Activated gamma-delta T cell treated with Interleukin-2 at 50 U/mL for 16 hours (primary cell): ENCODE results near the gene PDIK1L.

Experiments used
- DNase-seq: peaks from one replicate; pipeline ENCODE4 v3.0.0-alpha.2; 2020

The PDIK1L gene

DNA sequence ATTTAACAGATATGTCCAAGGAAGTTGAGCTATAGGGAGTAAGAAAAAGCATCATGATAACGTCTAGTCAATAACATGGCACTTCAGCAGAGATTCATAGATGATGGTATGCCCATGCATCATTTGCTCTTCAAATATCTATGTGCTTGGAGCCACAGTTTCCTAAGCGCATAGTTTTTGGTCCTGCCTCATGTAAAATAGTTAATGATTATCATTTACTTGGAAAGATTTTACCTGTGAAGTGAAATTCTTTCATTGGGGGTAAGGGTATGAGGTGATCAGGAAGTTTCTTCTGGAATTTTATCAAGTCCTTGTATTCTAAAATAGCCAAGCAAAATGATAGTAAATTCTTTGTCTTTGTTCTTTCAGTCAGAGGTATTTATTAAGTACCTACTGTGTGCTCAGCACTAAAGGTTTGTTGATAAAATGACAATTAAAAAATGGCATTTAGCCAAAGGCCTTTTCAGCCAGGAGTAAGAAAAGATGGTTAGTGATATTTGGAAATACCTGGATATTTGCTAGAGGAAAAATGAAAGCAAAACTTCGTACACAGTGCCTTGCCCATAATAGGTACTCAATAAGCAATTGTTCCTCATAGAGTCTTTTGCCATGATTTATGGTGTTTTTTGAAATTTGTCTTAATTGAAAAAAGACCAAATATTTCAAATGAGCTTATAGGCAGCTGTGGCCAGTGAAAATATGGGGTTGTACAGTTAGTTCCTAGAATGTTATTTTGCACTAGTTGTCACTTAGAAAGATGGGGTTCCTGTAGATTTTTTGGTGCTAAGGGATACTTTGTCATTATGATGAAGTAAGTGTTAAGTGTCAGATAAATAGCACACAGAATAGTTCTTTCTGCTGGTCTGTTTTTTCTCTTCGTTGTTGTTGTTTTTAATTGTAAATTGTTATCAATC lies 13.1 kb downstream of the PDIK1L start:
- DNase-seq, result no peak

DNA sequence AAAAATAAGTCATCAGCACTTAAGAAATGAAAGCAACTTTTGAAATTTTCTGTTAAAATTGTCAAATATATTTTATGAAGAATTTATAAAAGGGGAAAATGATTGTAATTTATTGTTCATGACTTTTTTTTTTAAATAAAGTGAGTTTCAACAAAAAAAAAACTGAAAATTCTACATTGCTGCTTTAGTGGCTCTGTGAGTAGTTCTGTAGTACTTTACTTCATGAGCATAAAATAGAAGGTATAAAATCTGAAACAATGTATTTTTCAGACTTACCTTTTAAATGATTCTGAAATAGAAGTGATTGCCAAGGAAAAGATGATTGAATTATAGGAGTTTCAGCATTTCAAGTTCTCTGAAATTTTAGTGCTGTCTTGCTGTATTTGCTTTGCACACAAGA lies 13.8 kb downstream of the PDIK1L start:
- no peak for DNase-seq

DNA sequence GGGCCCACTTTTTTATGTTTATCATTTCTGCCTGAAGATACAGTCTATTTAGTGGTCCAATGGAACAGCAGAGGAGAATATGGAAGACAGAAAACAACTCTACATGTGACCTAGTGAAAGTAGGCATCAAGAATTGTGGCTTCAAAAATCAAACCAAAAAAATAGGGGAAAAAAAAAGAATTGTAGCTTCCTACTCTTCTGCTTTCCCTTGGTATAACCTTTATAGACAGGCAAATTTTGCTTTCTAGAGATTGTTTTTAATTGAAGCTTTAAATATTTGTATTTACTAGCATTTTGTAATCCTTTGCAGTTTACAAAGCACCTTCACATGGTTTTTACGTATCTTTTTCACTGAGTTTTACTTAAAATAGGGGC lies 14.3 kb downstream of the PDIK1L start:
- no peak for DNase-seq

DNA sequence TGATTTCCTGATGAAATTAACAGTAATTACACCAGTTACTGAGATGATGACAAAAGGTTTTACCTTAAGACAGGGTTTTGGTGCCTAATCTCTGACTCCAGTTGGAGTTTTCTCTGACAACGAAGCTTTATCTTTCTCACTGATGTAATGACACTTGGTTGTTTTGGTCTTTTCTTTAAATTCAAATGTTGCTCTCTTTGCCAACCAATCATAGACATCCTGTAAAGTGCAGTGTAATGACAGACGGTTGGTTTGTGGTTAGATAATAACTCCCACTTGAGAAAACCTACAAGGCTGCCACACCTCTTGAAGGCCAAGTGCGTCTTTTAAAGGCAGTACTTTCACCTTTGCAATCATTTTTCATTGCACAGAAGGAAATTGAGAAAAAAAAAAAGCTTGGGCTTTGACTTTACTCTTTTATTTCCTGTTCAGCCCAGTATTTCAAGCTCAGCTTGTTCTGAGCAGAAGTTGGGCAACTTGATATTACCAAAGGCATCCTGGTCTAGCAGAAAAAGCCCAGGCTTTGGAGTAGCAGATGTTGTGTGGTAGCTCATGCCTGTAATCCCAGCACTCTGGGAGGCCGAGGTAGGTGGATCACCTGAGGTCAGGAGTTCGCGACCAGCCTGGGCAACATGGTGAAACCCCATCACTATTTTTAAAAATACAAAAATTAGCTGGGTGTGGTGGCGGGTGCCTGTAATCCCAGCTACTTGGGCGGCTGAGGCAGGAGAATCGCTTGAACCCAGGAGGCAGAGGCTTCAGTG lies 14.9 kb downstream of the PDIK1L start:
- peak; percentile 53 for DNase-seq

DNA sequence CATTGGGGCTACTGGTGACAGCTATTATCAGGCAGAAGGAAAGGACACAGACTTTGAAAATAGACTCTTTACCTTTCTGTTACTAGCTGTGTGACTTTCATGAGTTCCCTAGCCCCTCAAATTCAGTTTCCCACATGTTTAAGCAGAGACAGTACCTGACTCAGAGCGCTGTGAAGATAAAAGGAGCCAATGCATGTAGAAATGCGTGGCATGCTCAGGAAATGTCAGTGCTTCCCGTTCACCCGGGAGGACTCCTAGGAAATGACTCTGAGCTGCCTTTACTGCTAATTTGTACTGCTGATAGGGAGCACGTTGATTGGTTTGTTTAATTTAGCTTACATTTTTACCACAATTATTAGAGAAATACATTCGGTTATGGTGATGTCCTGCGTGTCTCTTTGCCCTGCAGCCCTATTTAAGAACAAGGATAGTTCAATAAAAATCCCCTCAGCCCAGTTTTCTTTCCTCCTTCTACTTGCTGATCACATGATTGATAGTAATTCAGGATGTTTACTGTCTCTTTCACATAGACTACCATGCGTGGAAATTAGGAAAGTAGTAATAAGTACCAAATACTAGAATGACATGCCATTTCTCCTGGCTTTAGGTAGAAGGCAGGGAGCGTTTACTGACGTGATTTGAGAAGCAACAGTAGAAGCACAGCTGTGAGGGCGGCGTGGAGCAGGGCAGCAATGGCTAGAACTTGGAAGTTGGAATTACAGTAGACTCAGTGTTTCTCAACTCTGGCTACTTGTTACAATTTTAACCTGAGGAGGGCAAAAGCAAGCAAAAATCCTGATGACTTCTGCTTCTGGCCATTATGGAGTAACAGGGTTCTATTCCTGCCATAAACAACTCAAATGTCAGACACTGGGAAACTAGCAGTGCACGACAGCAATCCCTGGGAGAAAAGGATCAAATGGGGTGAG lies 15.9 kb downstream of the PDIK1L start:
- no peak for DNase-seq

DNA sequence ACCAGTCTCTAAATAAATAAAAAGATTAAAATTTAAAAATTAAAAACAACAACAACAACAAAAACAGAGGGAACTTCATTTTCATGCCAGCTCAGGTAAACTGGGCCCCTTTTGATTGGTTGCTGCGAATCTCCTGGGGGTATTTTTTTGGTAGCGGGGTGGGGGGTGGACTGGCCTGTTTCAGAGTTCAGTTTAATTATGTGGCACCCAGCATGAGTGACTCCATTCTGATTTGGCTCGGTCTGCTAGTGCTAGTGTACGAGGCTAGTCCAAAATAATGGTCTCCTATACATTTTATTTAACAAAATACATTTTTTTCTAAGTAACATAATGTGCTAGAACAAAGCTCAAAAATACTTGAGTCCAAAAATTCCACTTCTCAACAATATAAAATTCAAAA lies 18.2 kb downstream of the PDIK1L start:
- no peak for DNase-seq

DNA sequence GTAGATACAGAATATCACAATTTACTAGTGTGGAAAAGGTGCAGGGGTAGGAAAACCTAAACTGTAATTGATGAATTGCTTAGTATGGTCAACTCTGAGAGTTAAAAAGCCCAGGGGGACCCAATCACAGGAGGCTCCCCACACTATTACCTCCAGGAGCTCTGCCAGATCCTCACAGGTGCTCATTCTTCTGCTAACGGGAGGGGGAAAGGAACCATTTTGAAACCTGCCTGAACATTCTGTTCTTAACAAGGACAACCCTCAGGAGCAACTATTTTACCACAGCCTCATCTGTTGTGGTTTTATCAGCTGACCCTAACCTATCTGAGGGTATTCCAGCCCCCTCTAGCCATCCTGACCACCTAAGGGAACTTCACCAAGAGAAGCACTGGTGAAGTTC lies 19.1 kb downstream of the PDIK1L start:
- no peak for DNase-seq

DNA sequence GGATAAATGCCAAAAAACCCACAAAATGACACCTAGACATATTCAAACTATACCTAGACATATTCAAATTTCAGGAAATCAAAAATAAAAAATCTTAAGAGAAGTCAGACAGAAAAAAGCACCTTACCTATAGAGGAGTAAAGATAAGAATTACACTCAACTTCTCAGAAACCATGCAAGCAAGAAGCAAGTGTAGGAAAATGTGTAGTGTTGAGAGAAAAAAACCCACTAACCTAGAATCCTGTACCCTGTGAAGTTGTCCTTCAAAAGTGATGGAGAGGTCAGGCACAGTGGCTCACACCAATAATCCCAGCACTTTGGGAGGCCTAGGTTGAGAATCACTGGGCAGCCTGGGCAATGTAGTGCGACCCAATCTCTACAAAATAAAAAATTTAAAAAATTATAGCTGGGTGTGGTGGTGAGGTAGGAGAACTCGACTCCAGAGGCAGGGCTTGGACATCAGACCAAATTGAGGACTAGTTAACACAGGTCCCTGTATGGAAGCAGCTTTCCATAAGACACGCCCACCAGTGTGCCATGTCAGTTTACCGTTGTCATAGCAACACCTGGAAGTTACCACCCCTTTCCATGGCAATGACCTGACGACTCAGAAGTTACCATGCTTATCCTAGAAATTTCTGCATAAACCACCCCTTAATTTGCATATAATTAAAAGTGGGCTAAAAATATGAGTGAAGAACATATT lies 20.7 kb downstream of the PDIK1L start:
- DNase-seq, result no peak

DNA sequence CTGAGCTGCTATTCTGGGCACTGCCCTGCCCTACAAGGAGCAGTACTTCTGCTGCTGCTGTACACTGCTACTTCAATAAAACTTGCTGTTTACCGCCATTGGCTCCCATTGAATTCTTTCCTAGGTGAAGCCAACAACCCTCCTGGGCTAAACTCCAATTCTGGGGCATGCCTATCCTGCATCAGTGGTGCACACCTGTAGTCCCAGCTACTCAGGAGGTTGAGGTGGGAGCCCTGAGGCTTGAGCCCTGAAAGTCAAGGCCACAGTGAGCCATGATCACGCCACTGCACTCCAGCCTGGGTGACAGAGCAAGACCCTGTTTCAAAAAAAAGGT lies 21.2 kb downstream of the PDIK1L start:
- no peak for DNase-seq

DNA sequence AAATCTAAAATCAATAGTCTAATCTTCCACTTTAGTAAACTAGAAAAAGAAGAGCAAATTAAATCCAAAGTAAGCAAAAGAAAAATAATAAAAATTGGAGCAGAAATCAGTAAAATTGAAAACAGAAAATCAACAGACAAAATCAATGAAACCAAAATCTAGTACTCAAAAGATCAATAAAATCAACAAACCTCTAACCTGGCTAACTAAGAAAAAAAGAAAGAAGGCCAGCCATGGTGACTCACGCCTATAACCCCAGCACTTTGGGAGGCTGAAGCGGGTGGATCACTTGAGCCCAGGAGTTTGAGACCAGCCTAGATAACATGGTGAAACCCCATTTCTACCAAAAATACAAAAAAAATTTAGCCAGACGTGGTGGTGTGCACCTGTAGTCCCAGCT lies 22.8 kb downstream of the PDIK1L start:
- no peak for DNase-seq

DNA sequence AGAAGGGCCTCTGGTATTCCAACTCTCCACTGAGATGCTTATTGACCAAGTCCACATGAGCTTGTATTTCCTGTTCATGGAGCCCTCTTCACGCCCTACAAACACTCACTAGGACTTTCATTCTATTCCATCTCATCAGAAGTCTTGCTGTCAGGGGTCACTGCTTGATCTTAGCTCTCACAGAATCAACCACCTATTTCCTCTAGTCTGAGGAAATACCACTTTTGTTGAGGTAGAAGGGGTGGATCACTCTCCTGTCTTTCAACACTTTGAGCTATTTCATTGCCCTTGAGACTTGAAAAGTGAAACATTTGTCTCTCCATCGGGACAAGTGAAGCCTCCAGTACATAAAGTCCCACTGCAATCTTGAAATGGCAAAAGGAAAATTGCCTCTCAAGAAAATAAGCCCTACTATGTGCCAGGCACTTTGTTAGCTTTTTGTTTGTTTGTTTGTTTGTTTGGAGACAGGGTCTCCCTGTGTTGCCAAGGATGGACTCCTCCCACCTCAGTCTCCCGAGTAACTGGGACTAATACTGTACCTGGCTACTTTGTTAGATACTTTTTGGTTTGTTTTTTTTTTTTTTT lies 27.4 kb downstream of the PDIK1L start:
- no peak for DNase-seq

DNA sequence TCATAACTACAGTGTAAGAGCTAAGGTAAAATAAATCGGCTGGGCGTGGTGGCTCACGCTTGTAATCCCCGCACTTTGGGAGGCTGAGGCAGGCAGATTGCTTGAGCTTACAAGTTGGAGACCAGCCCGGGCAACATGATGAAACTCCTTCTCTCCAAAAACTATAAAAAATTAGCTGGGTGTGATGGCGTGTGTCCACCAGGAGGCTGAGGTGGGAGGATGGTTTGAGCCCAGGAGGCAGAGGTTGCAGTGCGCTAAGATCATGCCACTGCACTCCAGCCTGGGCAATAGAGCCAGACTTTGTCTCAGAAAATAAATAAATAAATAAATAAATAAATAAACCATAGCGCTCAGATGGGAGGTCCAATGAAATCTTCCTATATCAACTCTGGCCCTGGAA lies 30.5 kb downstream of the PDIK1L start:
- DNase-seq, result no peak

DNA sequence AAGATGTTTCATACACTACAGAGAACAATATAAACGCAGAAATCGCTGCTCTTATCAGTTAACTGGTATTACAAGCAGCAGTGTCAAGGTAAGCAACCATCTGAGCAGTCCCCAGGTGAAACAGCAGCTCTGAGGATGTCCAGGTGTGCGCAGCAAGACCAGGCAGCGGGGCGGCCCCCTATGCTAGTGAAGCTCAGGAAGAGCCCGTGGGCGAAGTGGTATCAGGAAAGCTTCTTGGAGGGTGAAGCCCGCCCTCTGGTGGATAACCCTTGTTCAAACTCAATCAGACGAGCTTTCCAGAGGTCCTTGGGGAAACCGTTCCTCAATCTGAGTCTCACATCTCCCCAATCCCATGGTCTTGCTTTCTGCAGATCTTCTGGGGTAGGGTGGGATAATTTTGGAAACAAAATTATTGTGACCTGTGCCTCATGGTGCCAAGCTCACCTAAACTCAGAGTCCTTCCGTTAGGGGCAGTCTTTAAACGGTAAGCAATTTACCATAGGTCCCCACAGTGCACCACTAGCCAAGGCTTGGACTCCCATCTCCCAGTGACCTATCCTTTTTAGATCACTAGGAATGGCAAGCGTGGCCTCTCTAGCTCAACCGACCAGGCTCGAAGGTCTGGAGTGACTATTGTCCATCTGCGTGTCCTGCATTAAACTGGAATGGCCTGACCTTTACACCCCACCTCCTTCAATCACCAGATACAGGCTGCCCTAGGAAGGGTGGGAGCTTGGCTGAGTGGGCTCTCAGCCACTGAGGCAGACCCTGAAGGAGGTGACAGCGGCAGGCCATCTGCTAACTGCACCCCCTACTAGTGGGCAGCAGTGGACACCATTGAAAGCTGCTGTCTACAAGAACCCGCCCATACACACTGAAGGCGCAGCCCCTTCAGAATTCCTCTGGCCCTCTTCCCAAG lies 33.7 kb downstream of the PDIK1L start:
- peak; percentile 82 for DNase-seq

DNA sequence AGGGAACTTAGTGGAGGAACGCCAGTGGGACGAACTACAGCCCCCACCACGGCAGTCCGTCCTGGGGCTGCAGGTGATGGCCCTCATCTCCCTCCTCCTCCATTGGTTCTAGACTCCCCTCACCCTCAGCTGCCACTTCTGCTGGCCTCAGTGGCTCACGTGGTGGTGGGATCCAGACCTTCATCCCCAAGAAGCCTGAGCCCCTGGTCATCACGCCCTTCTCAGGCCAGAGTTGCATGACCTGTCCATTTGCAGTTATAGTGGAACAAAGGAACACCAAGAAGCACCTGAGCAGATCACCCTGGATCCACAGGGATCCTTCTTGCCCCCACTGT lies 34.3 kb downstream of the PDIK1L start:
- no peak for DNase-seq

DNA sequence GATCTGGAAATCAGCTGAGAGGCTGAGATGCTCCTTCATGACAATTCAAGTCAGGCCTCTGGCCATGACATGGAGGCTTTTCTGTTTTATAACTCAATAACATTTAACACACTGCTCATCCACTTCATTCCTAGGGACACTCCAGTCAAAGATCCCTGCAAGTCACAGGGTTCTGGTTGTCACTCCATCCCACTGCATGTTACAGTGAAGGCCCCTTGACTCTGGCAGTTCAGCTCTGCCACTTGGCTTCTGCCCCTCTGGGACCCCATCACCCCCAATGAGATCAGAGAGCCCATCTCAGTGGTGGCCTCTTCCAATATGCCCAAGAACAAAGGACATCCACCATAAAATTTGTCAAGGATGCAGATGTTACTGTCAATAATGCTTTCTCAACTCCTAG lies 37.3 kb downstream of the PDIK1L start:
- DNase-seq, result no peak

DNA sequence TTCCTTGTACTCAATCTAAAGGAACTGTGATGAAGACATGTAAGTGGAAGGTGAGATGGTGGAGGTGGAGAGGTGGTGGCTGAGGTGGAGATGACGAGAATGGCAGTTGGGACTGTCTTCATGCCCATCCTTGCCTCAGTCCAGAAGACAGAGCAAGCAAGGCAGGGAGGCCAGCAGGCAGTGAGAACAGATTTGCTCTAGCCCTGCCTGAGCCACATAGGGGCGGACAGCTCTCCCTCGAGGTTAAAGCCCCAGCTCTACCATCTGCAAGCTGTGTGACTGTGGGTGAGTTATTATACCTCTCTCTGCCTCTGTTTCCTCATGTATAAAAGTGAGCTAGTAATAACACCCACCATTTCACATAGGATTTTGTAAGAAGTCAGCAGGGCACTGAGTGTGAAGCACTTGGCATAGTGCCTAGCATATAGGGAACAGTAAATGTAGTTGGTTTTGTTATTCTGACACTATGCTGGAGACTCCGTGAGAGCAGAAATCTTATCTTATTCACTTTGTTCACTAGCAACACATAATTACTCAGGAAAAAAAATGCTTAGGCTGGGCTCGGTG lies 42.4 kb downstream of the PDIK1L start:
- no peak for DNase-seq

DNA sequence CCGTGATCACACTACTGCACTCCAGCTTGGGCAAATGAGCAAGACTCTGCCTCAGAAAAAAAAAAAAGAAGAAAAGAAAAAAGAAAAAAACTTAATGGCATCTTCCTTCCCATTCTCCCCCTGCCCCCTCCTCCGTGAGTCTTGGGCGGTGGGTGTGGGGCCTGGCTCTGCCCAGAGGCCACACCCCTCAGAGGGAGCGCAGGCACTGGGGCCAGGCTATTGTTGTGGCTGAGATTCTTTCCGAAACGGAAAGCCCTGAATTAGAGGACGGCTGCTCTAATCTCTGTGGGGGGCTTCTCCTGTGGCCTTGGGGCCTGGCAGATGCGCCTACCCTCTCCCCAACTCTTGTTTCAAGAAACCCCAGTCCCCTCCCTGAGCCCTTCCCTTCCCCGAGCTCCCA lies 43.1 kb downstream of the PDIK1L start:
- DNase-seq, result no peak

DNA sequence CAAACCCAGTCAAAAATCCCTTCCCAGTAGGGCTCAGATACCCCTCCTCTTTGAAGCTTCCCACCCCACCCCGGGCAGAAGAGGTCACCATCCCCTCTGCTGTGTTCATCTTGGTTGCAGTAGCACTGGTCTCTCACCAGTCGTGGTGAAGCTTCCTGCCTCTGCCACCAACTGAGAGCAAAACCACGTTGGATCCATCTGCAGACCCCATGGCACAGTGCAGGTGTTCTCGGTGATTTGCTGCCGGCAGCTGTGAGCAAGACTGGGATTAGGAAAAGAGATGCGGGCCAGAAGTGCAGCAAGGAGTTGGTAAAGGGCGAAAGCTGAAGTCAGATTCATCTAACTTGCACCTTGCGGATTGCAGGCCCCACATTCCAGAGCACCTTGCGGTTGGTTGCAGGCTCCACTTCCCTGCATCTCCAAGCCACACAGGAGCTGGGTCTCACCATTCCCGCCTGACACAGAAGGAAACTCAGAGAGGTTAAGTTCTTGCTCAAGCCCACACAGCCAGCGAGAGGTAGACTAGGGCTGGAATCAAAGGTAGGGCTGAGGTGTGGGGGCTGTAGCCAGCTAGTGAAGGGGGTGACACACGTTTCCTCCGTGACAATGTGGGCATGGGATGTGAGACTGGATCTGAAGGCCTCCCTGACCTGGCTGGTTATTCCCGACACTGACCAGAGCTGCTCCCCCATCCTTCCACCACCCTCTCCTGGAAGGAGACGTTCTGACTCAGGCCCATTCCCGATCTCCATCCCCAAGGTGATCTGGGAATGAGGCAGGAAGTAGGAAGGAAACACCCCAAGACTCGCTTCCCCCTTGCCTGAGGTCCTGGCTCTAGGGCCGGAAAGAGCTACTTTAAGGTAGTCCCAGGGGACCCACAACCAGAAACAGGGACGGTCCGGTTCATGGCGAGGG lies 44.0 kb downstream of the PDIK1L start:
- no peak for DNase-seq

DNA sequence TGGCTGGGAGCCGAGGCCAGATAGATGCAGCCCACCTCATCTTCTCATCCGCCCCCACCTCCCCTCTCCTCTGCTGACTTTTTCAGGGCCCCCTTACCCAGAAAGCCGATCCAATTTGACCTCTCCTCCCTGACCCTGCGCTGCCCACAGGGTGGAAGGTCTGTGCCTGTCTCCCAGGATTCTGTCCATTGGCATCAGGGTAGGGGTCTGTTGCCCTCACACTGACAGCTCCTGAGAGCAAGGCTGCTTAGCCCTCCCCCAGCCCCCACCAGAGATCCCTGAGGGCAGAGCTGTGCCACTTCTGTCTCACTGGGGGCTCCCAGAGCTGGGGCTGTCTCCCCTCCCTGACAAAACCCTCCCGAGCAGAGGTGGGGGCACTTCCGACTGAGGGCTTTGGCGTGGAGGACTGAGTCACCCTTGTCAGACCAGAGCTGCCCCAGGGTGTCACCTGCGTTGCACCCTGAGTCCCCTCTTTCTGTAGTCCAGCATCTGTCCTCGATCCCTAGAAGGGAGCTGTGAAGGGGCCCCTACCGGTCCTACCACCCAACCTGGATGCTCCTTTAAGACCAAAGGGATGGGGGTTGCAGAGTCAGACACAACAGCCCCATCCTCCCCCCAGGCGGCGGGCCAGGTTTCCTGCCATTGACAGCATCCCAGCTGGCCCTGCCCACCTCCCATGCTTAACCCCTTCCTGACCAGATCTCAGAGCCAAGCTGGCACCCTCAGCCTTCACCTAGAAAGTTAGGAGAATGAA lies 44.8 kb downstream of the PDIK1L start:
- DNase-seq, result no peak
